GM18505 (cell line): Measurements from ENCODE around the gene STK4.

Experiments used
- ATAC-seq: cut with Tn5 transposase; IDR thresholded peaks from one replicate; pipeline ENCODE4 v1.9.1; 2021; ENCODE audit not compliant: unreplicated experiment
- POLR2A ChIP-seq: IDR thresholded peaks from 4 replicates; pipeline ENCODE4 v1.6.1; 2011; ENCODE audit warnings: borderline replicate concordance; ENCODE audit not compliant: insufficient read depth, insufficient read length; ENCODE audit errors: extremely low read depth

STK4 gene

DNA sequence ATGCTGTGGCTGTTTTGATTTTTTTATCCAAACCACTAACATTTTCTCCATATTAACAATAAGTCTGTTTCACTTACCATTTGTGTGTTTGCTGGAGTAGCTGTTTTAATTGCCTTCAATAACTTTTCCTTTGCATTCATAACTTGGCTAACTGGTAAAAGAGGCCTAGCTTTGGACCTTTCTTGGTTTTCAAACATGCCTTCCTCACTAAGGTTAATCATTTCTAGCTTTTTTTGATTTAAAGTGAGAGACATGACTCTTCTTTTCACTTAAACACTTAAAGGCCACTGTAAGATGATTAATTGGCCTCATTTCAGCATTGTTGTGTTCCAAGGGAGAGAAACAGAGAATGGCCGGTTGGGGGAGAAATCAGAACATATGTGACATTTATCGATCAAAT, 155.1 kb downstream of the STK4 start:
- no peak for TF ChIP-seq POLR2A
- no peak for ATAC-seq

GRCh38 chr20:45124365-45124764, 158.1 kb downstream of the STK4 start, which contains the start of gene WFDC12:
Gene WFDC12 (minus strand): TSS chr20:45124465. CDS start chr20:45124447, 18 bp downstream.
- no peak for ATAC-seq
- no peak for TF ChIP-seq POLR2A

- no peak for TF ChIP-seq POLR2A
- ATAC-seq: no peak
Observed at GRCh38 chr20:45128099-45128498, 161.8 kb downstream of the STK4 start.
